TTC549 (cell line): ENCODE data around the gene NPB.

Source experiments
- FAIRE-seq: peaks from 2 replicates; lab custom pipeline; 2012; peaks lifted over from hg19 to GRCh38; lab: Jason Lieb, UNC

Gene NPB

DNA sequence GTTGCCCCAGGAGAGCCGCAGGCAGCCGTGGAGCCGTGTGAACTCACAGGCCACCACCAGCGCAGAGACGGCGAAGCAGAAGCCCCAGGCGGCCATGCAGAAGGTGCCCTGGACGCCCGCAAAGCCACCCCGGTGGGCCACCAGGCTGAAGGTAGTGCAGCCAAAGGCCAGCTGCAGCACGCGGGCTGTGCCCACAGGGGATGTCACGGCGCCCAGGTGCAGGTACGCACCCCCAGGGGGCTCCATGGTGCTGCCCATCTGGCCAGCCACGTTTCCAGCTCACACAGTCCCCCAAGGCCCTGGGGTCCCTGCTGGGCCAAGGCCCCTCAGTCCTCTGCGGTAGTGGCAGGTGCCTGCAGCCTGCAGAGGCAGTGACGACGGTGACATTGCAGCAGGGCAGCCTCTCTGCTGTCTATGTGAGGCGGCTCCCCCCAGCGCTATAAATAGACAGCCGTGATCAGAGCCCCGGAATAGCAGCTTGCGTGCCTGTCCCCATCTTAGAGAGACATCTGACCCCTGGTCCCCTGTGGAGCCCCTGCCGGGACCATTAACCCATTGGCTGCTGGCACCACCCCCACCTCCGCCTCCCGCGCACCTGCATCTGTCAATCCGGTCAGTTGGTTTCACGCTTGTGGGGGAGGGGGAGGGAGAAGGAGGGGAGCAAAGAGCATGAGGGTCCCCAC, 39.6 kb downstream of the NPB start:
- FAIRE-seq: no peak

GRCh38 chr17:81942167-81942553, 40.1 kb downstream of the NPB start:
- no peak for FAIRE-seq

GRCh38 chr17:81944858-81945257, 42.8 kb downstream of the NPB start:
- FAIRE-seq: no peak

DNA sequence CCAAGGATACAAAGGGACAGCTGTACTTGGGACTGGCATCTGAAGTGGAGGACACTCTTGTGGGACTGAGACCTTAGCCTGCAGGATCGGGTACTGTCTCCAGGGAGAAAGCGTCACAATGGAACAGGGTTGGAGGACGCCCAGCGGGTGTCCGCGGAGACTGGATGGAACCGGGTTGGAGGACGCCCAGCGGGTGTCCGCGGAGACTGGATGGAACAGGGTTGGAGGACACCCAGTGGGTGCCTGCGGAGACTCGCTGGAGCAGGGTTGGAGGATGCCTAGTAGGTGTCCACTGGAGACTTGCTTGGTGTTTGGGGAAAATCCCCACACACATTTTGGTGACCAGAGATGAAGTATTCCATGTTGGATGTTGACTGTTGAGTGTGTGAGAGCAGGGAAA, 45.2 kb downstream of the NPB start, which contains the start of gene MYADML2:
Gene MYADML2, minus strand, starts transcription at position 45 of the 400 bp plus-strand sequence. CDS start 5,492 bp downstream, outside the sequence.
- FAIRE-seq: no peak

GRCh38 chr17:81948635-81949378, 46.8 kb downstream of the NPB start:
- FAIRE-seq: no peak

GRCh38 chr17:81950501-81950900, 48.5 kb downstream of the NPB start:
- FAIRE-seq: no peak

DNA sequence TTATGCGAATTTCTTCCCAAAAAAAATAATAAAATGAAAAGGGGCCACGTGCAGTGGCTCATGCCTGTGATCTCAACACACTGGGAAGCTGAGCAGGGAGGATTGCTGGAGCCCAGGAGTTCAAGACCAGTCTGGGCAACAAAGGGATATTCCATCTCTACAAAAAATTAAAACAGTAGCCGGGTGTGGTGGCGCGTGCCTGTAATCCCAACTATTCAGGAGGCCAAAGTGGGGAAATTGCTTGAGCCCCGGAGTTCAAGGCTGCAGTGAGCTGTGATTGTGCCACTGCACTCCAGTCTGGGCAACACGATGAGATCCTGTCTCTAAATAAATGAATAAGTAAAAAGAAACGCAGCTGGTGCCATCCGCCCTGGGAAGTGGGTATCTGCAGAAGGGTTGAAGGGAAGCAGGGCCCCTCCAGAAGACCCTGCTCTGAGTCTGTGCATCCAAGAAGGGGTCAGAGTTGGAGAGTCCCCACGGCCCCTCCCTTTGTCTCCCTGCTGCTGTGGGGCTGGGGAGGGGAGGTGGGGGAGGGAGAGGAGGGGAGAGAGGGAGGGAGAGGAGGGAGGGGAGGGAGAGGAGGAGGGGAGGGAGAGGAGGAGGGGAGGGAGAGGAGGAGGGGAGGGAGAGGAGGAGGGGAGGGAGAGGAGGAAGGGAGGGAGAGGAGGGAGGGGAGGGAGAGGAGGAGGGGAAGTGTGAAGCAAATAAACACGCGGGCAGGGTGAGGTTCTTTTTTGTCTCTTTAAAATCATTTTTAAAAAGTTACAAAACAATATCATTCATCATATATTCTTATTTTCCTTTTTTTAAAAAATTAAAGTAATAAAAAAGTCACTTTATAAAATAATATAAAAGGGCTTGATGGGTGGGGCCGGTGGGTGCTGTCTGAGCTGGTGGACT, 50.0 kb downstream of the NPB start:
- FAIRE-seq: no peak
